ENCODE results near the gene UTRN.

Gene UTRN

GRCh38 chr6:144296973-144297372 is 11.8 kb downstream of the UTRN start:
- TF ChIP-seq CTCF (conservative IDR thresholded peaks at IDR 0.05; ENCODE audit: low read depth): no peak
- ChIA-PET CTCF (interaction anchor here (0.5 kb wide), 1 partner anchor 760 kb away, joined by 3 read pairs; no protein-coding TSS in a partner anchor), POLR2A (ENCODE audit: low non-redundant PET) (no interaction called here)
- H3K27ac ChIP-seq: no peak overlapping the region
- DNase-seq (ENCODE audit: low spot score): no peak

DNA sequence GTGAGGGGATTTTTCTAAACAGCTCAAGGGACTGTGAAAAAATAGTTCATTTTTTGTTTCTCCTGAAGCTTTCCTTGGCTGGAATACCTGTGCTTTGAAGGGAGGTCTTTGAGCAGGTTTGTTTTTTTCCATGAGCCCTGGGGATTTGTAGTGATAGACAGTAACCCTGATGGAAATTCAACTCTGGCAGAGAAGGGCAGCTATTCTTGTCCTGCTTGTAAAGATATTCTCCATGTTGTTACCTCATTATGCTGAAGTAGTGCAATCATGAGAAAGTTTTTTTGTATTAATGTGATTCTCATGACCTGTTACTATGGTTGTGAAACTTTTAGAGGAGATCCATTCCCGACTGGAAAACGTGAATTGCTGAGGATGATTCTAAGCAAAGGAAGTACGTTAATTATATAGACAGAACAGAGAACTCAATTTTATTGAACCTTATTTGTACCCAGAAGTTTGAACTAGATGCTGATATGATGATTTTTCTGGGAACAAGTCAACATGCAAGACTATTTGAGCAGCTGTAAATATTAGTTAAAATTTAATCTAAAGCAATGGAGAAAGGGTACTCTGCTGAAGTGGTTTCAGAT is 12.5 kb downstream of the UTRN start:
- TF ChIP-seq CTCF (conservative IDR thresholded peaks at IDR 0.05; ENCODE audit: low read depth): no peak
- ChIA-PET CTCF (interaction anchor here (0.5 kb wide), 1 partner anchor 760 kb away, joined by 3 read pairs; no protein-coding TSS in a partner anchor), POLR2A (ENCODE audit: low non-redundant PET) (no interaction called here)
- H3K27ac ChIP-seq: no peak overlapping the region
- no peak for DNase-seq (ENCODE audit: low spot score)

DNA sequence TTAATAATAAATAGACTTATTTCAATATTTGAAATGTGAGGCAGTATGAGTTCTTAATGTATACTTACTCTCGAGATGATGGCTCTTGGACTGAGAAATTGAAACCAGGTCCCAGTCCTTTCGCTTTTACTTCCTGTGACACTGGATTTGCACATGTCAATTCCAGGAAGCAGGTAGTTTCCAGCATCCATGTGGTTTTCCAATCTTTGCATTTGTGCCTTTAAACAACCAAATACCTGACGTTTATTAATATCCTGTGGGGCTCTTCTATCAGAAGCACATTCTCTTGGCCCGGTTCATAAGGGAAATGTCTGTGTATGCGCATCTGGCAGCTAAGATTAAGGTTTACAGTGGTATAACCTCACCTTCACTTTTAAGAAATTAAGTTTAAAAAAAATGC is 13.1 kb downstream of the UTRN start:
- no peak for DNase-seq (ENCODE audit: low spot score)
- H3K27ac ChIP-seq: no peak overlapping the region
- CTCF ChIA-PET: interaction anchor here (0.7 kb wide), 1 partner anchor 1204 kb away, joined by 3 read pairs; no protein-coding TSS in a partner anchor
- POLR2A ChIA-PET (ENCODE audit: low non-redundant PET): no interaction called here
- no peak for TF ChIP-seq CTCF (conservative IDR thresholded peaks at IDR 0.05; ENCODE audit: low read depth)

DNA sequence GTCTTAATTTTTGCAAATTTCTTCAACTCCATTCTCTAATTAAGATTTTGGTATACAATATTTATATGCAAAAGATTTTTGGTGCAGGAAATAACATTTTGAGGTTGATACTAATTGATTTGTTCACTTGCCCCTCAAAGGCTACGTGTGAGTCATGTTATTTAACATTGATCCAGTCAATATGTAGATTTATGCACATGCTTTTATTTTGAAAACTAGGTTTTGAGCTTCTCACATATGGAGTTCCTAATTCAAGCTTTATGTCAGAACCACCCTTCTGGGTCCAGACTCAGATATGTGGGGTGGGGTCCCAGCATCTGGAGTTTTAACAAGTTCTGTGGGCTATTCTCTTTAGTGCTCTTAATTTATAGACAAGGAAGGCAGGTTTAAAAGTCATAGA is 13.8 kb downstream of the UTRN start:
- no peak overlapping the region for H3K27ac ChIP-seq
- POLR2A ChIA-PET (ENCODE audit: low non-redundant PET): no interaction called here
- CTCF ChIA-PET: no interaction called here
- no peak for DNase-seq (ENCODE audit: low spot score)
- no peak for TF ChIP-seq CTCF (conservative IDR thresholded peaks at IDR 0.05; ENCODE audit: low read depth)

DNA sequence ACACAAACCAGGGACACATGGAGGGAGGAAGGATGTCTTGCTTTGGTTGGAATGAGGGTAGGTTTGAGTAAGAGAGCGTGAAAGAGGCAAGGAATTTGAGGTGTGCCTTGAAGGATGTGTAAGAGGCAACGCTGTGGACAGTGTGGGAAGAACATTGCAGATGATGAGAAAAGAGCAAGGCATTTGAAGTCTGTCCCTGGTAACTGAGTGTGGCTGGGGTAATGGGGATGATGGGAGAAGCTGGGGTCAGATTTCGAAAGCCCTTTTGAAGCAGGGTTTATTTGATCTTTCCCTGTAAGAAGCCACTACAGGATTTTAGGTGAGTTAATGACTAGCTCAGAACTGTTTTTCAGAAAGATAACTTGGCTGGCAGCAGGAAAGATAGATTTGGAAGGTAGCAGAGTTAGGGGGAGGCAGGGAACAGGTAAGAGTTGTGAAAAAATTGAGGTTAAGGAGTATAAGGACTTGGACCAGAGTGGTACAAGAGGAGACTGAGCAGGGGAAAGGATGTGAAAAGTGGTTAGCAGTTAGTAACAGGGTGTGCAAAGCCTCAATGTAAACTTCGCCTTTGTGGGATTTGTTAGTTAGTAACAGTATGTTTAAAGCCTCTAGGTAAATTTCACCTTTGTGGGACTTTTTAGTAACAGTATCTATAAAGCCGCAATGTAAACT is 17.7 kb downstream of the UTRN start:
- ChIA-PET POLR2A (ENCODE audit: low non-redundant PET) (no interaction called here), CTCF (interaction anchor here (0.5 kb wide), 1 partner anchor 54 kb away, joined by 7 read pairs; no protein-coding TSS in a partner anchor)
- no peak for TF ChIP-seq CTCF (conservative IDR thresholded peaks at IDR 0.05; ENCODE audit: low read depth)
- DNase-seq (ENCODE audit: low spot score): no peak
- no peak overlapping the region for H3K27ac ChIP-seq

GRCh38 chr6:144304223-144304848 is 19.2 kb downstream of the UTRN start:
- ChIA-PET CTCF (interaction anchor here (0.6 to 0.7 kb wide), 2 partner anchors 9 to 59 kb away, joined by 3 to 4 read pairs; no protein-coding TSS in a partner anchor), POLR2A (ENCODE audit: low non-redundant PET) (no interaction called here)
- no peak for TF ChIP-seq CTCF (conservative IDR thresholded peaks at IDR 0.05; ENCODE audit: low read depth)
- no peak for DNase-seq (ENCODE audit: low spot score)
- no peak overlapping the region for H3K27ac ChIP-seq
